Natural killer cell (primary cell): ENCODE results near the gene OBSCN. TPM values are rescaled to one million over a fixed set of nuclear protein-coding genes. Genes with fewer than 3 reads are reported as not detected.

ENCODE experiments used
- ATAC-seq, 3 donors: fragments of 150-1000 bp in 2 of 3; fragments of 200-7000 bp in 1 of 3; cut with Tn5 transposase; 1 replicate in 1 of 3; 2 replicates in 2 of 3; pipeline ENCODE4 v1.10.0; 2021; ENCODE audit warnings: mild to moderate bottlenecking in 2 of 3, moderate library complexity in 2 of 3
- DNase-seq, 2 donors: peaks; one replicate each; pipeline versions ENCODE4 v3.0.0 to v3.0.0-alpha.2; 2013 to 2021; ENCODE audit warnings: mixed read lengths in 1 of 2
- H3K27ac ChIP-seq: one replicate; pipeline ENCODE4 v1.5.1; 2013; ENCODE audit warnings: mild to moderate bottlenecking, low read length
- H3K27me3 ChIP-seq: one replicate; pipeline ENCODE4 v1.6.1; 2013; ENCODE audit warnings: low read length; ENCODE audit not compliant: control insufficient read depth, insufficient read depth
- H3K36me3 ChIP-seq: one replicate; pipeline ENCODE4 v1.6.1; 2013; ENCODE audit warnings: low read length; ENCODE audit not compliant: control insufficient read depth, insufficient read depth
- H3K4me1 ChIP-seq: one replicate; pipeline ENCODE4 v1.6.1; 2013; ENCODE audit warnings: low read length; ENCODE audit not compliant: control insufficient read depth, insufficient read depth
- H3K4me3 ChIP-seq: one replicate; pipeline ENCODE4 v1.5.1; 2013; ENCODE audit warnings: low read length
- H3K9me3 ChIP-seq: one replicate; pipeline ENCODE4 v1.6.1; 2013; ENCODE audit warnings: low read length; ENCODE audit not compliant: control insufficient read depth, insufficient read depth
- H3K27ac Mint-ChIP-seq, 2 donors: one replicate each; pipeline ENCODE4 v1.8.0; 2022; ENCODE audit warnings: mild to moderate bottlenecking in 2 of 2, mixed read lengths in 2 of 2, moderate library complexity in 1 of 2
- H3K27me3 Mint-ChIP-seq, 2 donors: one replicate each; pipeline ENCODE4 v1.8.0; 2022; ENCODE audit warnings: low read depth in 2 of 2, mixed read lengths in 2 of 2
- H3K36me3 Mint-ChIP-seq: one replicate; pipeline ENCODE4 v1.8.0; 2022; ENCODE audit warnings: mixed read lengths
- H3K4me1 Mint-ChIP-seq, 2 donors: one replicate each; pipeline ENCODE4 v1.8.0; 2022; ENCODE audit warnings: mixed read lengths in 2 of 2
- H3K4me3 Mint-ChIP-seq: one replicate; pipeline ENCODE4 v1.8.0; 2022; ENCODE audit warnings: mild to moderate bottlenecking, moderate library complexity, mixed read lengths
- H3K9me3 Mint-ChIP-seq, 2 donors: one replicate each; pipeline ENCODE4 v1.8.0; 2022; ENCODE audit warnings: mixed read lengths in 2 of 2
- WGBS: methylation state at CpG from one replicate; pipeline ENCODE4 v1.1.7; 2013; ENCODE audit warnings: missing lambda C conversion rate; ENCODE audit not compliant: insufficient coverage; 5-methylcytosine and 5-hydroxymethylcytosine counted together
- intact Hi-C: fragments of 100-400 bp; cut with micrococcal nuclease; formaldehyde crosslinking; loops from one replicate; pipeline ENCODE4 v1.14.2; 2022
- total RNA-seq, 4 donors: library from RNA; stranded (reverse); fragments of 120-200 nt in 1 of 4; gene quantifications; one replicate each; pipeline versions ENCODE4 v1.2.3 to v1.2.4, GENCODE V29; 2013 to 2022
- TF ChIP-seq, protein P1 (sequence below): fragments of 200-600 bp; IDR thresholded peaks from one replicate; pipeline ENCODE4 v1.8.0; 2022; ENCODE audit warnings: antibody characterized with exemption

OBSCN gene
- total RNA-seq, 3 donors from 2014 or later (not counting 1 experiment from before 2014, with no cell fraction given): 9.6 to 30.0 (median 14.3) TPM

DNA sequence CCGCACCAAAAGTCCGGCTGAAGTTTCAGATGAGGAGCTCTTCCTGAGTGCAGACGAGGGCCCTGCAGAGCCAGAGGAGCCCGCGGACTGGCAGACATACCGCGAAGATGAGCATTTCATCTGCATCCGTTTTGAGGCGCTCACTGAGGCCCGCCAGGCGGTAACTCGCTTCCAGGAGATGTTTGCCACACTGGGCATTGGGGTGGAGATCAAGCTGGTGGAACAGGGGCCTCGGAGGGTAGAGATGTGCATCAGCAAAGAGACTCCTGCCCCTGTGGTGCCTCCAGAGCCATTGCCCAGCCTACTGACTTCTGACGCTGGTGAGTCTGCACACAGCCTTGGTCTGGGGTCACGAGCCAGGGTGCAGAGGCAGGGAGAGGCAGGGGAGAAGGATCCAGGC is 114.1 kb downstream of the OBSCN start:
- Histone ChIP-seq H3K27ac (no peak overlapping the region), H3K36me3 (peaks cover 2% of the 10 kb centered on the region), H3K27me3 (no peaks in the 10 kb centered on the region), H3K4me1 (no peaks in the 10 kb centered on the region), H3K9me3 (no peaks in the 10 kb centered on the region), H3K4me3 (no peak overlapping the region)
- Mint-ChIP-seq H3K9me3 (no peaks in the 10 kb centered on the region), H3K36me3 (no peaks in the 10 kb centered on the region), H3K27ac (no peak overlapping the region), H3K4me1 (no peaks in the 10 kb centered on the region), H3K27me3 (no peaks in the 10 kb centered on the region), H3K4me3 (no peak overlapping the region)
- ATAC-seq (no peak), DNase-seq (no peak)
- TF ChIP-seq, protein P1, sequence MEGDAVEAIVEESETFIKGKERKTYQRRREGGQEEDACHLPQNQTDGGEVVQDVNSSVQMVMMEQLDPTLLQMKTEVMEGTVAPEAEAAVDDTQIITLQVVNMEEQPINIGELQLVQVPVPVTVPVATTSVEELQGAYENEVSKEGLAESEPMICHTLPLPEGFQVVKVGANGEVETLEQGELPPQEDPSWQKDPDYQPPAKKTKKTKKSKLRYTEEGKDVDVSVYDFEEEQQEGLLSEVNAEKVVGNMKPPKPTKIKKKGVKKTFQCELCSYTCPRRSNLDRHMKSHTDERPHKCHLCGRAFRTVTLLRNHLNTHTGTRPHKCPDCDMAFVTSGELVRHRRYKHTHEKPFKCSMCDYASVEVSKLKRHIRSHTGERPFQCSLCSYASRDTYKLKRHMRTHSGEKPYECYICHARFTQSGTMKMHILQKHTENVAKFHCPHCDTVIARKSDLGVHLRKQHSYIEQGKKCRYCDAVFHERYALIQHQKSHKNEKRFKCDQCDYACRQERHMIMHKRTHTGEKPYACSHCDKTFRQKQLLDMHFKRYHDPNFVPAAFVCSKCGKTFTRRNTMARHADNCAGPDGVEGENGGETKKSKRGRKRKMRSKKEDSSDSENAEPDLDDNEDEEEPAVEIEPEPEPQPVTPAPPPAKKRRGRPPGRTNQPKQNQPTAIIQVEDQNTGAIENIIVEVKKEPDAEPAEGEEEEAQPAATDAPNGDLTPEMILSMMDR: no peak
- intact Hi-C loops: no loop called here
- 94% methylated on average over 15 of the region's 15 CpGs for WGBS

DNA sequence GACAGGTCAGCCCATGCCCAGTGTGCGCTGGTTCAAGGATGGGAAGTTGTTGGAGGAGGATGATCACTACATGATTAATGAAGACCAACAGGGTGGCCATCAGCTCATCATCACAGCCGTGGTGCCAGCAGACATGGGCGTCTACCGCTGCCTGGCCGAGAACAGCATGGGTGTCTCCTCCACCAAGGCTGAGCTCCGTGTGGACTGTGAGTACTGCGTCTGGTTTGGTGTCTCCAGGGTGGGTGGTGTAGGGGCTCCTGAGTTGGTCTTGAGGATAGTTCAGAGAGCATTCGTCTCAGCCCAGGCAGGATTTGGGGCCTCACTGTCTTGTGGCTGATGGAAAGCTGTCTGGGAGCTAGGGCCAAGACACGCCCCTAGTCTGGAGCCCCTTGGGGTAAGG is 115.6 kb downstream of the OBSCN start:
- H3K4me1 ChIP-seq: no peaks in the 10 kb centered on the region
- 91% methylated on average over 9 of the region's 9 CpGs for WGBS
- no peak for DNase-seq
- no peak overlapping the region for H3K4me3 ChIP-seq
- no peaks in the 10 kb centered on the region for H3K4me1 Mint-ChIP-seq
- H3K36me3 ChIP-seq: peaks cover 2% of the 10 kb centered on the region
- no peak overlapping the region for H3K27ac ChIP-seq
- H3K4me3 Mint-ChIP-seq: no peak overlapping the region
- H3K9me3 ChIP-seq: no peaks in the 10 kb centered on the region
- no peak for ATAC-seq
- no peaks in the 10 kb centered on the region for H3K27me3 ChIP-seq
- H3K36me3 Mint-ChIP-seq: no peaks in the 10 kb centered on the region
- no peaks in the 10 kb centered on the region for H3K9me3 Mint-ChIP-seq
- intact Hi-C loops: no loop called here
- no peaks in the 10 kb centered on the region for H3K27me3 Mint-ChIP-seq
- no peak overlapping the region for H3K27ac Mint-ChIP-seq
- TF ChIP-seq, protein P1: no peak

DNA sequence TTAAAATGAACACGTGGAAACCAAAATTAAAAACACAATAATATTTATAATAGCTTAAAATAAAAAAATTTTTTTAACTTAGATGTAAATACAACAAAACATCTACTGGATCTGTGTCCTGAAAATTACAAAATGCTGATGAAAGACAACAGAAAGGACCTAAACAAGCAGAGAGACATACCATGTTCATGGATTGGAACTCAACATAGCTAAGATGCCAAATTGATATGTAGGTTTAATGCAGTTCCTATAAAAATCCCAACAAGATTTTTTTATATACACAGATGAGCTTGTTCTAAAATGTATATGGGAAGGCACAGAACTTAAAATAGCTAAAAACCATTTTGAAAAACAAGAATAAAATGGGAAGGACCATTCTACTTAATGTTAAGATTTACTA is 117.4 kb downstream of the OBSCN start:
- Mint-ChIP-seq H3K9me3 (no peaks in the 10 kb centered on the region), H3K27ac (no peak overlapping the region), H3K4me3 (no peak overlapping the region), H3K36me3 (no peaks in the 10 kb centered on the region), H3K4me1 (no peaks in the 10 kb centered on the region), H3K27me3 (no peaks in the 10 kb centered on the region)
- no peak overlapping the region for H3K4me3 ChIP-seq
- intact Hi-C loops: no loop called here
- H3K27ac ChIP-seq: no peak overlapping the region
- TF ChIP-seq, protein P1: no peak
- no peaks in the 10 kb centered on the region for H3K9me3 ChIP-seq
- peaks cover 2% of the 10 kb centered on the region for H3K36me3 ChIP-seq
- DNase-seq (no peak), ATAC-seq (no peak)
- no CpG with 5 or more reads among the region's 1 CpG for WGBS
- no peaks in the 10 kb centered on the region for H3K27me3 ChIP-seq
- no peaks in the 10 kb centered on the region for H3K4me1 ChIP-seq

DNA sequence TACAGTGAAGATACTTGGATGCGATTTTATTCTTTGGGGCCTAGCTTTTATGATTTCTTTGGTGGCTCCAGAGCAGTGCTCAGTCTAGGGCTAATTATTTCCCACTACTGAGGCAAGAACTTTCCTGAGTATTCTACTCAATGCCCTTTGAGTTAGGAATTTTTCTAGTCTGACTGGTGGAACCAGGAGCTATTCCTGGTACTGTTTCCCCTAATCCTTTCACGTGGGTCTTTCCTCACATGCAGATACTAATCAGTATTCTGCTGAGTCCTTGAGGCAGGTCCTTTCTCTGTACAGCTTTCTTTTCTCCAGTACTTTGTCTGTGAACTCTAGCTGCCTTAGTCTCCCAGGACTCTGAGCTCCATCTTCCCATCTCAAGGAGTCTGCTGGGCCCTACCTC is 122.0 kb downstream of the OBSCN start:
- no peaks in the 10 kb centered on the region for H3K9me3 Mint-ChIP-seq
- Histone ChIP-seq H3K9me3 (no peaks in the 10 kb centered on the region), H3K27ac (no peak overlapping the region), H3K27me3 (no peaks in the 10 kb centered on the region), H3K36me3 (no peaks in the 10 kb centered on the region), H3K4me3 (no peak overlapping the region), H3K4me1 (no peaks in the 10 kb centered on the region)
- H3K27me3 Mint-ChIP-seq: no peaks in the 10 kb centered on the region
- no peaks in the 10 kb centered on the region for H3K4me1 Mint-ChIP-seq
- H3K36me3 Mint-ChIP-seq: no peaks in the 10 kb centered on the region
- intact Hi-C loops: no loop called here
- ATAC-seq (no peak), DNase-seq (no peak)
- H3K27ac Mint-ChIP-seq: no peak overlapping the region
- TF ChIP-seq, protein P1: no peak
- 95% methylated on average over 2 of the region's 2 CpGs for WGBS
- H3K4me3 Mint-ChIP-seq: no peak overlapping the region
